Fibroblast of peridontal ligament (primary cell): Measurements from ENCODE around the gene CDH4.

Source experiments
- DNase-seq: peaks from one replicate; pipeline ENCODE4 v3.0.0-alpha.2; 2010; ENCODE audit errors: extremely low read depth

CDH4 gene

DNA sequence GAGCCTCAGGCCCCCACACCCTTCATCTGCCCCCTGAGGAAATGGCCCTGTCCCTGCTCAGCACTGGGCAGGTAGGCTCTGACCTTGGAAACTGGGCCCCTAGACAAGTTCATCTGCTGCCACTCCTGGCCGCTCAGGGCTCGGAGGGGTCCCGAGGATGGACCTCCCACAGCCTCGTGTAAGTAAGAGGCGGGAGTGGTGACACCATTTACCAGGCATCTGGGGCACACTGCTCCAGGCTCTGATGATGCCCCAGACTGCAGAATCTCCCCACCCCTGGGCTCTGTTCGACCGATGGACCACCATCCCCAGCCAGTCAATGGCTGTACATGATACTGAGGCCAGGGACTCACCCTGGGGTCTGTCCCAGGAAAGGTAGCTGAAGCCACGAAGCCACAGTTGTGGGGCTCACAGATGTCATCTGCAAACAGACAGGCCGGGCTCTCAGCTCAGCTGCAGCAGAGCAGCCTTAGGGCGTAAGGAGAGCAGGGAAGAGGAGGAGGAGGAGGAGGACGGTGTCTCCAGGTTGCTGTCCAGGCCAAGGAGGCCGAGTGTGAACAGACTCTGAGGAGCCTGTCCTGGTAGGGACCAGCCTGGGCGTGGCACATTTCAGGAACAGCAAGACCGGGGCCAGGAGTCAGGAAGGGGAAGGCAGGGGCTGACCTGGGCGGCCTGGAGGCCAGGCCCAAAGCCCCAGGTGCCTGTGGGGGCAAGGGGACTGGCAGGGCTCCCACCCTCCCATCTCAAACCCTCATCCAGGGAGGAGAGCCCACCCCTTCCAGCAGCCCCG is 513.2 kb downstream of the CDH4 start:
- DNase-seq: no peak

- DNase-seq: no peak
These were observed 514.0 kb downstream of the CDH4 start for GRCh38 chr20:61765871-61766654.

DNA sequence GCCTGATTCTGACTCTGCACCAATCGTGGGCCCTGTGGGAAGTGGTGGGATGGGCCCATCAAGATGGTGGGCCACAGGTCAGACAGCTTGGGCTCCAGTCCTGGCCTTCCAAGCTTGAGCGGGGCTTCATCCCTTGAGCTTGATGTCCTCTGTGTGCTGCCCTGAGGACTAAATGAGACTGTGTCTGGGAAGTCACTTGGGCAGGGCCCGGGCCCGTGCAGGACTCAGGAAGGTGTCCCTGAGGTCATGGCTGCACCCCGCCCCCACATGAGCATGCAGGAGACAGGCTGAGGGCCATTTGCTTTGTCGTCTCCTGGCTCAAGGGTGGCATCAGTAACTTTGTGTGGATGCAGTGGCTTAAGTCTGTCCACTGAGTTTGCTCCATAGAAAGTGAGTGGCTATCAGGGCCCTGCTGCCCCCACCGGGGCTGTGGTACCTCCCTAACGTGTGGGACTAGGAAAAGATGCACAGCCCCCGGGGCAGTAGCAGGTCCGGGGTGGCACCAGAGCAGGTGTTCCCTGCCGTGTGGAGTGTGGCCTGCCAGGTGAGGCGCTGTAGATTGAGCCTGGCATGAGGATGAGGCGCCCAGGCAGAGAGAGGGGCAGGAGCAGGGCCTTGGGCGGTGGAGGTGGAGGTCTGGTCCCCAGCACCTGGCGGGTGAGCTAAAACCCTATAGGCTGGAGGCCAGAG is 515.0 kb downstream of the CDH4 start:
- DNase-seq: no peak

GRCh38 chr20:61767761-61768494 is 515.9 kb downstream of the CDH4 start:
- DNase-seq: no peak

GRCh38 chr20:61768571-61769285 is 516.7 kb downstream of the CDH4 start:
- no peak for DNase-seq

GRCh38 chr20:61769286-61769832 is 517.3 kb downstream of the CDH4 start:
- no peak for DNase-seq

- no peak for DNase-seq
These were observed 518.1 kb downstream of the CDH4 start for GRCh38 chr20:61770113-61770585.

DNA sequence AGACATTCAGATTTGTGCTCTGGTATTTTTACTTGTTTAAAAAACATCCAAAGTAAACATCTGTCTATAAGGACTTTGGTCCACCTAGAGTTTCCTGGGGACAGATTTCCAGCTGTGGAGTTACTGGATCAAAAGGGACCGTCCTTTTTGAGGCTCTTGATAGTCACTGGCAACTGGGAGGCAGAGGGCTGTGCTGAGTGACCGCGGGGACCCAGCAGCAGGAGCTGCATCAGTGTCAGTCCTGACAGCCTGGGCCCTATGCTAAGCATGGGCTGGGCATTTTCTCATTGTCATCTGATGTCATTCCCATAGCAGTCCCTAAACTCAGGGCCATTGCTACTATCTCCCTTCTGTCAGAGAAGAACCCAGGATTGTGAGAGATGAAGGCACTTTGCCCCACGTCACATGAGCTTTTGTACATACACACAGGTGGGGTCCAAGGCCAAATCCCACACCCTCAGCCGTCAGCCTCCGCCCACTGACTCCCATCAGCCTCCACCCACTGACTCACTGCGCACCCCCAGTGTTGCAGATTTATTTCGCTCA is 519.8 kb downstream of the CDH4 start:
- no peak for DNase-seq

GRCh38 chr20:61772828-61773631 is 521.0 kb downstream of the CDH4 start:
- DNase-seq: no peak

DNA sequence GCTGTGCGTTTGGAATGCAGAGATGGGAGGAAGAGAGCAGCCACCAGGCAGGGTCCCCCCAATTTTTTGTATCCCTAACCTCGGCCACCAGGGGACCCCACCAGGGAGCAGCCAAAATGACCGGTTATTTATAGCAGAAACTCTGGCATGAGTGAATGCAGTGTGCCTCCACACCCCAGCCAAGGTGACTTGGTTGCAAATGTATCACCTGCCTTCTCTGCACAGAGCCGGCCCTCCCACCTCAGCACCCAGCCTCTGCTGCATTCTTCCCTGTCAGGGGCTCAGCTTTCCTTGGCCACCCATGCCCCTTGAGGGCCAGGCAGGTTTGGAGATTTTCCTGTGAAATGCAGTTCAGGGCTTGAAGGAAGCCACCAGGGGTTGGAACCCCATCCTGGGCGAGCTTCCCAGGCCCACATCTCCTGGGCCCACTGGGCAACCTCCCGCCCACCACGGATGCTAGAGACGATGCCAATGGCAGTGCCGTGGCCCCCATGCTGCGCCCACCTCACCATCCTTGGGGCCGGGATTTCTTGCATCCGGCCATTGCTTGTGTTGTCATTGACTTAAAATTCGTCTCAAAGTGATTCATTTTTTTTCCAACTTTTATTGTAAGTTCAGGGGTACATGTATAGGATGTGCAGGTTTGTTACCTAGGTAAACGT is 522.0 kb downstream of the CDH4 start:
- no peak for DNase-seq

GRCh38 chr20:61775423-61775822 is 523.4 kb downstream of the CDH4 start:
- no peak for DNase-seq

DNA sequence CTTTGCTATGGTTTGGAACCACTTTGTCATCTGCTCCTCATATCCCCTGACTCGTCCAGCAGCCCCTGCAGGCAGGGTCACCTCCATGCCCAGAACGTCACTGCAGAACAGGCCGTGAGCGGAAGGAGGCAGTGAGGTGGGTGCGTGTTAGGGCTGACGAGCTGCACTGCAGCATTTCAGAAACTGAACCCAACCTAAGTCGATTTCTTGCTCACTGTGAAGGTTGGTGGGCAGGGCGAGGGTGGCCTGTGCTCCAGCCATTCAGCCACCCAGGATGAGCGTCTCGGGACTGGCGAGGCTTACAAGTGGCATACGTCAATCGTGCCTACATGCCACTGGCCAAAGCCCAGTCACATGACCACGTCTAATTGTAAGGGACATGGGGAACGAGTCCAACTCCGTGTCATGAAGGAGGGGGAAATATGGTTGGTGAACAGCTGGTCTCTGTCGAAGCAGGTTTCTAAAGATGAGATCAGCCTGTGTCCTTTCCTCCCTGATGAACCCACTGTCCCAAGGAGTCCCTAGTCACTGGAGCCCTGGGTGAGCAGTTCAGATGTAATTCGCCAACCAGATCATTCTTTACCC is 524.5 kb downstream of the CDH4 start:
- DNase-seq: no peak

- no peak for DNase-seq
These were observed 525.9 kb downstream of the CDH4 start for GRCh38 chr20:61777773-61778494.

DNA sequence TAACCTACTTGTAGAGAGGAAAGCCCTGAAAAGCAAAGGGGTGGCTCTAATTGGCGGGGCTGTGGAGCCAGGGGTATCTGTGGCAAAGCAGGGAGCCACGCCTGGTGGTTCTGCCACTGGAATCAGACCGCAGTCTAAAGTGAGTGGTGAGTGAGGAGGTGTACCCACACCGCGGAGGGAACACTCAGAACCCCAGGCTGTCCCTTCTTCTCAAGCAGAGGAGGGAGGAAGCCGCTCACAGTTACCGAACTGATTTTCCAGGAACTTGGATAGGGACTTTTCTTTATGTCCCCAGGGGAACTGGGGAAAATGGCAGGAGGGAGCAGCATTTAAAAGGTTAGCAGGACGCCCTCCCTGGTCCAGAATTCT is 526.4 kb downstream of the CDH4 start:
- DNase-seq: no peak

- no peak for DNase-seq
These were observed 527.3 kb downstream of the CDH4 start for GRCh38 chr20:61779176-61779965.

DNA sequence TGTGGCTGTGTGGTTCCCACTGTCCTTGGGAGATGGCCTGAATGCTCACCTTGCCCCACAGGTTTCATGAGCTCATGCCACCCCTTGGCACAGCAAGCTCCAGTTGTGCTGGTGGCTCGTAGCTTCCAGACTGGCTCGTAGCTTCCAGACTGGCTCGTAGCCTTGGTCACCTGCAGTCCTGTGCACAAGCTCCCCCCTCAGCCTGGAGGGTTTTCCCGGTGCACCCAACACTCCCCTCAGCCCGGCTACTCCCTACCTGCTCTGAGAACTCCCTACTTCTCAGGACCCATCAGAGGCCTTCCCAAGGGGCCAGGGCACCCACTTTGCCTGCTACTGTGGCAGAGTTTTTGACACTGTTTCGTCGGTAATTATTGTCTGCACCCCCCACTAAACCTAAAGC is 528.0 kb downstream of the CDH4 start:
- DNase-seq: no peak
